Activated CD8-positive, alpha-beta memory T cell treated with anti-CD3 and anti-CD28 coated beads, Interleukin-2, amount 50 U/mL, for 1 hour (primary cell): ENCODE data around the gene CD14.
"Not testable (repeated sequence)": the region's sequence is repeated elsewhere in the genome, so short reads cannot be mapped to it uniquely, and the experiment has no call there.

Experiments used
- DNase-seq: peaks from one replicate; pipeline ENCODE4 v3.0.0-alpha.2; 2020; ENCODE audit errors: extremely low read depth

Gene CD14

DNA sequence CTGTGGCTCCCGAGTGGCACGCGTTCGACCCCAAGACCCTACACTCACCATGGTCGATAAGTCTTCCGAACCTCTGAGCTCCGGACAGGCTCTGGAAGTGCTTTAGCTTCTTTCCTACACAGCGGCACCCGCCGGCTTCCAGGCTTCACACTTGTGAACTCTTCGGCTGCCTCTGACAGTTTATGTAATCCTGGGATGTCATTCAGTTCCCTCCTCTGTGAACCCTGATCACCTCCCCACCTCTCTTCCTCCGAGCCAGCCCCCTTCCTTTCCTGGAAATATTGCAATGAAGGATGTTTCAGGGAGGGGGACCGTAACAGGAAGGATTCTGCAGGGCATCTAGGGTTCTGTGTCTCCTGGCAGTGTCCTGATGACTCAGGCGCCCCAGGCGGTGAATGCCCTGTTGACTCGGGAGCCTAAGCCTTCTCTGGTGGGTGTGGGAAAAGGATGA, at the start of gene CD14:
Gene CD14, minus strand, starts transcription at position 155 of the 451 bp plus-strand sequence. Its CDS starts 104 bp downstream, at position 51.
- DNase-seq = no peak

DNA sequence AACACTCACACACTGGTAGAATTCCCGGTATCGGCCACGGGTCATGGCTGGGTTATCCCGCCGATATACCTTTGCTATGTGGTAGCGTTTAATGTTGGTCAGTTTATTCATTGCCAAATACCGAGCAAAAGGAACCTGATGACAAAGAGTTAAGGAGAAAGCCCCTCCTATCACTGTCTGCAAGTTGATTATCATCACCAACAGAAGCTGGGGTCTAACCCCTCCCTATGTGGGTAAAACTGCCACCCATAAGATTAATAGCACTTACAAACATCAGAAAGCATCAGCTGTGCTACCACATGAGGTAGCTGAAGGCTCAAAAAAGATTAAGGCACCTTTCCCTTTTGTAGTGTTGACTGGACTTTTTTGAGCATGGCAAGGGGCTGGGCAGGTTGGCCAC, 46.0 kb upstream of the CD14 start:
- no peak for DNase-seq

DNA sequence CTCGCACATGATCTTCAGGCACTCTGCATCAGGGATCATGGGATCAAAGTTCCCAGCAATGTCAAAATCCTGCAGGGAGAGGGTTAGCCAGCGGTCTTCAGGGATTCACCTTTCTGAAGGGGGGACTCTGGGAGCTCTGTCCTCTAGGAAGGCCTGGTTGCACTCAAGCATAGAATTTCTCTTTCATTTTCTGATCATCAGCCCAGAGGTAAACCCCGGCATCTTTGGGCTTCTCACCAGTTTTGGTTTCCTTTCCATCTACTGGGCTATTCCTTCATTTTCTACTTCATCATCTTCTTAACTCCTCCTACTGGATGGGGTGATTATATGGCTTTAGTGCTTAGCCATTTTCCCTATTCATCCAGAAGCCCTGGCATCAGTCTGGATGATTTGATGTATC, 45.0 kb upstream of the CD14 start:
- DNase-seq = no peak

- no peak for DNase-seq
Observed at GRCh38 chr5:140674629-140675028, 41.7 kb upstream of the CD14 start.

DNA sequence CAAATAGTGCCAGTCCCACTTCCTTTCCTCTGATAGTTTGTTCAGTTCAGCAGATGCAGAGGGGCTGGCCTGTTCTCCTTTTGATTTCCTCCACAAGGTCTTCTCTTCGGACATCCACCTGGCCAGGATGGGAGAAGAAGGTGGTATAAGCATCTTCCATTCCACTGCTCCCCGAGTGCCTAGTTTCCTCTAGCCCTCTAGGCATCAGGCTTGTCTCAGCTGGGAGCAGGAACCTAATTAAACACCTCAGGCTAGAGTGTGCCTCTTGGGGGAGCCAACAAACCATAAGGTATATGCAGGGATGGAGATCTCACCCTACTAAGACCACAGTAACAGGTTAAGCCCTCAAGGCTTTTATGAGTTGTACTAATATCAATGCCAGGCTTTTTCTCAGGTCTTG, 41.2 kb upstream of the CD14 start:
- no peak for DNase-seq

- DNase-seq = no peak
Observed at GRCh38 chr5:140673187-140673976, 40.4 kb upstream of the CD14 start, which contains the start of gene DND1. TSS of gene DND1 (minus strand) at chr5:140673576. CDS start at chr5:140673542, 34 bp downstream.

- no peak for DNase-seq
Observed at GRCh38 chr5:140672455-140673186, 39.6 kb upstream of the CD14 start.

GRCh38 chr5:140671472-140672125, 38.6 kb upstream of the CD14 start:
- no peak for DNase-seq

DNA sequence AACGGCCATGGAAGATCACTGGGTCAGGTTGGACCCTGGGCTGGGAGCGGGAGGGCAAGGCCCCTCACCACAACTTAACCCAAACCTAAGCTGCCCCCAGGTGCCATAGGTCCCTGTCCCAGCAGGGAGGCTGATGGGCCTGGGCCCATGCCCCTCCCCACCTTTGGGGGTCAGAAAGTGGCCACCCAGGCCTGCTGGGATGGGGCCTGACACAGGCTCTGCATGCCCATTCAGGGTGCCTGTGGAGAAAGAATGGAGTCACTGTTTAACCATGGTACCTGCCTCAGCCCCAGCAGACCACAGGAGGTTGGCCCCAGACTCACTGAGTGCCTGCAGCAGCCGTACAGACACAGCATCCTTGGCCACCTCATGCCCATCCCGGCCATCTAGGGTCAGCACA, 38.1 kb upstream of the CD14 start:
- not testable (repeated sequence) for DNase-seq

GRCh38 chr5:140664359-140665119, 31.6 kb upstream of the CD14 start, which contains the start of gene WDR55:
TSS of gene WDR55 (plus strand) at chr5:140664904. CDS start at chr5:140664913, 9 bp downstream.
- DNase-seq = peak; percentile 88

GRCh38 chr5:140664030-140664358, 31.0 kb upstream of the CD14 start:
- DNase-seq = no peak

DNA sequence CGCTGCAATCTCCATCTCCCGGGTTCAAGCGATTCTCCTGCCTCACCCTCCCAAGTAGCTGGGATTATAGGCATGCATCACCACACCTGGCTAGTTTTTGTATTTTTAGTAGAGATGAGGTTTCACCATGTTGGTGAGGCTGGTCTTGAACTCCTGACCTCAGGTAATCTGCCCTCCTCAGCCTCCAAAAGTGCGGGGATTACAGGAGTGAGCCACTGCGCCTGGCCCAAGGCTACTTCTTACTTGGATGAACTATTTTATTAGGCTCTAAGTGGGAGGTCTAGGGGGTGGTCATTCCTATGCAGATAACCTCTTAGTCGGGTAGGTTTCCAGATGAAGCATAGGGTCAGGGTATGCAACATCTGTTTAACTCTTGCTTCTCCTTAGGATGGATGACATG, 27.4 kb upstream of the CD14 start:
- not testable (repeated sequence) for DNase-seq

DNA sequence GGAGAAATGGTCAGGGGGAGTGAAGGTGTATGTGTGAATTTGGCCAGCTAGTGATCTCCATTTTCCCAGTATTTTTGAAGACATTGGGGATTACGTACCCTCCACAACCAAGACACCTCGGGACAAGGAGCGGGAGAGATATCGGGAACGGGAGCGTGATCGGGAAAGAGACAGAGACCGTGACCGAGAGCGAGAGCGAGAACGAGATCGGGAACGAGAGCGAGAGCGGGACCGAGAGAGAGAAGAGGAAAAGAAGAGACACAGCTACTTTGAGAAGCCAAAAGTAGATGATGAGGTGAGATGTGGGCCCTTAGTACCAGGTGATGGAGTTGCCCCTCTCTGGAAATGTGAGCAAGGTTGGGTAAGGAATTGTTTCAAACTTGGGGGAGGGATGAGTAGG, 25.9 kb upstream of the CD14 start:
- no peak for DNase-seq

GRCh38 chr5:140647042-140647419, 14.1 kb upstream of the CD14 start:
- DNase-seq = no peak

- no peak for DNase-seq
Observed at GRCh38 chr5:140642718-140643117, 9.7 kb upstream of the CD14 start.

- DNase-seq = no peak
Observed at GRCh38 chr5:140641716-140642115, 8.7 kb upstream of the CD14 start.

DNA sequence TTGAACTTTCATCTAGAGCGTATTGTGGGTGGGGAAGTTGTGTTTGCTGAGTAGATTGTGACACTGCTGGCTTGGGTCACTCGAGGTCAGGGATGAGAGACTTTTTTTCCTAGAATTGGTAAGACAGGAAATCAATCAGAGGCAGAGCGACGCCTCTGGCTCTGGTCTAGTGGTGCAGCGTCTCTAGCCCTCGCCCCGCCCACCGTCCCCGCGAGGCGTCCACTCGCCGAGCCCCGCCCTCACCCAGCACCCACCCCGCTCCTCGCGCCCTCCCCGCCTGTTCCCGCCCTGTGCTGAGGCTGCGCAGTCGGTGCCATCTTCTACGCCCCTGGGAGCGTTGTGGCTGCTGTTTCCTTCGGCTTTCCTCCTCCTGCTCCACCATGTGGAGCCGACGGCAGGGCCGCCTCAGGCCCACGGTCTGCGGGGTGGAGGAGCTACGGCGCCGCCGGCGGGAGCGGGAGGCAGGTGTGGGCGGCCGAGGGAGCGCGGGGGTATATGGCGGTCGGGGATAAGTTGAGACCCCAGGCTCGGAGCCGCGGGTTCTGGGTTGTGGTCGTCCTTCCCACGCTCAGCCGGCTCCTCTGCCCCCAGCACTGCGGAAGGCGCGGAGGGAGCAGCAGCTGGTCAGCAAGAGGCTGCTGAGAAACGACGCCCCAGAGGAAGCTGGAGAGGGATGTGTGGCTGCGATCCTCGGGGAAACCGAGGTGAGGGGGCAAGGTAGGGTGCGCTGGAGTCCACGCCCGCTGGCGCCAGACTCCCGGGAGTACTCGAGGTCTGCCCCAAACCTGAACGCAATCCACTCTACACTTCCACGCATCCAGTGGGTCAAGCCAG, 6.4 kb upstream of the CD14 start, which contains the start of gene TMCO6:
Gene TMCO6, plus strand, starts transcription at position 304 of the 834 bp plus-strand sequence. Its CDS starts 77 bp downstream, at position 381.
- DNase-seq = peak; percentile 92

DNA sequence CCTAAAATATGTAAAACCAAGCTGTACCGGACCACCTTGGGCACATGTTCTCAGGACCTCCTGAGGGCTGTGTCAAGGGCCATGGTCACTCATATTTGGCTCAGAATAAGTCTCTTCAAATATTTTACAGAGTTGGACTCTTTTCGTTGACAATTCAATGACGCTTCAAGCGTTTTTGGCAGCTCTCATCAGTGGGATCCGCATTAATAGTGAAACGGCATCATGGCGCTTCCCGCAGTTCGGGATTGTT, 5.8 kb upstream of the CD14 start:
- DNase-seq = not testable (repeated sequence)

DNA sequence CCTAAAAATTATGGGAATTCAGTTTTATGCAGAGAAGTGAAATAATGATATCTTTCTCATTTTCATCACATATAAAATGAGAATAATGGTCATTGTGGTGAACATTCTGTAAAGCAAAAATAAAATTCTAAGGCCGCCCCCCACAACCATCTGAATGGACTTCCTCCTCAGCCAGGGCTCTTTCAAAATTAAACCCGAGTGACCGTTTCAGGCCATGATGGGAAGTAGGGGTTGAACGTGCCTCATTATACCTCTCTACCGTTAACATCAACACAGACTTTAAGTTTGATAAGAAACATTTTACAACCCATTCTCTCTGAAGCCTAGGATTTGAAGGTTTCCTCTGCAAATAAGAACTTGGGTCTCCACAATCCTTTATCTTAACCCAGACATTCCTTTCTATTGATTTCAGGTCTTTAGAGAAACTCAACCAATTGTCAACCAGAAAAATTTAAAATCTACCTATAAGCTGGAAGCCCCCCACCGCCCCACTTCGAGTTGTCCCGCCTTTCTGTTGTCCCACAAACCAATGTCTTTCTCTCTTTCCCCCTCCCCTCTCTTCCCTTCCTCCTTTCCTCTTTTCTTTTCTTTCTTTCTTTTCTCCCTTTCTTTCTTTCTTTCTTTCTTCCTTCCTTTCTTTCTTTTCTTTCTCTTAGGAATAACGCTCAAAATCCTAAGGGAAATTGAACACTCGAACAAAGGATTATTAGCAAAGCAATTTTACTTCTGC, 4.6 kb upstream of the CD14 start:
- no peak for DNase-seq
